Medulla oblongata (tissue), 1 donor: ENCODE results near the gene ELAPOR1.

Source experiments
- DNase-seq: peaks from one replicate; pipeline ENCODE4 v3.0.0-alpha.2; 2015; ENCODE audit errors: extremely low spot score

Gene ELAPOR1

GRCh38 chr1:109096120-109096519 lies 17.8 kb upstream of the ELAPOR1 start:
- DNase-seq, result no peak

GRCh38 chr1:109099938-109100773 lies 13.8 kb upstream of the ELAPOR1 start:
- peak; percentile 98 for DNase-seq

DNA sequence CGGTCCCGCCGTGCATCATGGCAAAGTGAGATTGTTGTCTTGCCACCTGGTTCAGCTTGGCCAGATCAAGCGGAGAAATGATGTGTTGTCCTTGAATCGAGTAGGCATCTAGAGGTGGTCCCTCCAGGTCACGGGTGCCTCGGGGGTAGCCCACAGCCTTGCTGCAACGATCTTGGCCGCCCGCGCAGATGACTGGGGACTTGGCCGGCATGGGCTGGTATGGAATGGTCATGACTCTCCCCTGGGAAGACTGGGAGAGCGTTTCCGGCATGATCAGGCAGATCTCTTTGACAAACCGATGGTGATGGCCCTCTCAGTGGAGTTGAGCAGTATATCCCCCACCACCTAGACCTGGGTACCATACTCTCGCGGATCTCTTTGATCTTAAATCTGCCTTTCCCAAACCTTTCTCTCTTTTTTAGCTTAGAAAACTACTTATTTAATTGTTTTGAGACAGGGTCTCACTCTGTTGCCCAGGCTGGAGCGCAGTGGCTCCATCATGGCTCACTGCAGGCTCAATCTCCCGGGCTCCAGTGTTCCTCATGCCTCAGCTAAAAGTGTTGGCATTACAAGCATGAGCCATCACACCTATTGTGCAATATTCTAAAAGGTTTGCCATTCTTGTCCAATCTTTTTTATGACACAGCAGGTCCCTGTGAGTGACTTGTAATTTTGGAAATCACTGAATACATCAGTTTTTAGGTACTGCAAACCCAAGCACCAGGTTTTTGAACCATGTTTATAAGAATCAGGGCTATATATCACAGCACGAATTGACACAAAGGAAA lies 9.4 kb upstream of the ELAPOR1 start:
- no peak for DNase-seq

GRCh38 chr1:109105881-109106280 lies 8.0 kb upstream of the ELAPOR1 start:
- DNase-seq, result no peak

DNA sequence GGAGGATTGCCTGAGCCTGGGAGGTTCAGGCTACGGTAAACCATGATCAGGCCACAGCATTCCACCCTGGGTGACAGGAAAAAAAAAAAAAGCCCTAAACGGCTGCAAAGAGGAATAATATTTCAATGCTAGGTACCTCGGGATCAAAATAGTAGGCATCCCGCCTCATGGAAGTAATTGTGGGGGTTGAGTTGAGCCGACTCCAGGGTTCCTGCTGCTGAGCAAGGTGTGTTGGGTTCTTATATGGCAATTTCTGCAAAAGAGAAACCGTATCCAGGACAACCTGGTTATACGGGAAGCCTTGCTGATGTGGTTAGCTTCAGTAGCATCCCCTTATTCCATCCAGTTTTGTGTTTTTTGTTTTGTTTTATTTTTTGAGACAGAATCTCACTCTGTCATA lies 6.1 kb upstream of the ELAPOR1 start:
- DNase-seq, result no peak

DNA sequence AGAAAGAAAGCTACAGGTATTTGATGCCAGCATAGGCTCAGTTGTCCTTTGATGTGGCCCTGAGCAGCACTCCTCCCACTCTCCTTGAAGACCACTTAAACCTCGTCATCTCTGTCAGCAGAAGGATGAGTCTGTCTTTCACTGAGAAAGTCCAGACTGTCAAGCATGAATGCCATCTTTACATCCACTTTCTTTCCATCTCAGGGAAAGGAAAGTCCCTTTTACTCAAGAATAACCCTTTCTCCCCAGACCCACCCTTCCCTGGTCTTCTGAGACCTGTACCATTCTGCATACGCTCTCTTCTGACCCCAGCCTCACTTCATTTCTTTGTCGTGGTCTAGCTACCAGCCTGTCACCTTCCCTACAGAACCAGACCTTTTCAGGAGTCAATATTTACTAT lies 4.0 kb upstream of the ELAPOR1 start:
- no peak for DNase-seq

GRCh38 chr1:109111386-109112055 lies 2.4 kb upstream of the ELAPOR1 start:
- no peak for DNase-seq

- DNase-seq, result peak; percentile 72
These were observed 1.8 kb upstream of the ELAPOR1 start for GRCh38 chr1:109112056-109112651.

DNA sequence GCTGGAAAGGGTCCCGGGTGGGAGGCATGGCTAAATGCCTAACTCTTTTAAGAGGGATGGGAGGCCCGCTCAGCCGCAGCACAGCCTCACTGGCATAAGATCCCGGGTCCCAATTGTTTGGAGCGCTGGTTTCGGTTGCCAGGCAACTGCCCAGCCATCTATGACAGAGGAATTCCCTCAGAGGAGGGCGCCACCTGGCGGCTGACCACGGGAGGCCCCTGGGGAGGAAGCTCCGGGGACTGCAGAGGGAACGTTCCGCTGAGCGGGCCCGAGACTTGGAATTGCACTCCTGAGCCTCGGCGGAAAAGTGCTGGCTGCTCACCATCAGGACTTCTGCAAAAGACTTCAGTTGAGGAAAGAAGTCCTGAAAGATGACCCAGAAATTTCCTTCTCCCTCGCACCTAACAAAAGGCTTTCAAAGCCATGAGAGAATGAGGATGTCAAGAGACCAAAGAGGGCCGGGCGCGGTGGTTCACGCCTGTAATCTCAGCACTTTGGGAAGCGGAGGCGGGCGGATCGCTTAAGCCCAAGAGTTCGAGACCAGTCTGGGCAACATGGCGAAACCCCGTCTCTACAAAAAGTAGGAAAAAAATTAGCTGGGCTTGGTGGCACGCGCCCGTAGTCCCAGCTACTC lies 1.1 kb upstream of the ELAPOR1 start:
- DNase-seq, result peak; percentile 95

GRCh38 chr1:109114342-109114674 lies 393 bp downstream of the ELAPOR1 start:
- DNase-seq, result no peak

GRCh38 chr1:109115685-109116084 lies 1.8 kb downstream of the ELAPOR1 start:
- DNase-seq, result no peak

GRCh38 chr1:109116286-109116685 lies 2.4 kb downstream of the ELAPOR1 start:
- DNase-seq, result no peak

DNA sequence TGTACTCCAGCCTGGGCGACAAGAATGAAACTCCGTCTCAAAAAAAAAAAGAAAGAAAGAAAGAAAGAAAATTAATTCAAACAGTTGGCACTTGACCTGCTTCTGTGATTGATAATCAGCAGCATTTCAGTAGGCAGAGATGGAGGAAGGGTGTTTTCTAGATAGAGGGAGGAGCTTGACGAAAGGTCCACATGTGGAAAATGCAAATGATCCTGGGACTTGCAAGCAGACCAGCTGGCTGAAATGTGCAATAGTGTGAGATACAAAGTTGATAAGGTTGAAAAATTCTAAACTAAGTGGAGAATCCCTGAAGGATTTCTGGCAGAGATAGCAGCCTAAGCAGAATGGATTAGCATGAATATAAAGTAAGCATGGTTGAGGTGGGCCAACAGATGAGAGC lies 4.2 kb downstream of the ELAPOR1 start:
- no peak for DNase-seq

- DNase-seq, result no peak
These were observed 6.4 kb downstream of the ELAPOR1 start for GRCh38 chr1:109120356-109120755.

DNA sequence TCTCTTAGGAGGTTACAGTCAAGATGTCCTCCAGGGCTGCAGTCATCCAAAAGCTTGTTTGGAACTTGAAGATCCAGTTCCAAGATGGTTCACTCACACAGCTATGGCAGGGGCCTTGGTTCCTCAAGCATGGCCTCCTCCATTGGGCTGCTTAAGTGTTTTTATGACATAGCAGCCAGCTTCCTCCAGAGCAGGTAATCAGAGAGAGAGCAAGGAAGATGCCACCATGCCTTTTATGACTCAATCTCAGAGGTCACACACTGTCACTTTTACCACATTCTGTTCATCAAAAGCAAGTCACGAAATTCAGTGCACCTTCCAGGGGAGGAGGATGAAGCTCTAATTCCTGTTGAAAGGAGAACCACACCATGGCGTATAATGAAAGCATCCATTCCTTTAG lies 17.1 kb downstream of the ELAPOR1 start:
- DNase-seq, result no peak

DNA sequence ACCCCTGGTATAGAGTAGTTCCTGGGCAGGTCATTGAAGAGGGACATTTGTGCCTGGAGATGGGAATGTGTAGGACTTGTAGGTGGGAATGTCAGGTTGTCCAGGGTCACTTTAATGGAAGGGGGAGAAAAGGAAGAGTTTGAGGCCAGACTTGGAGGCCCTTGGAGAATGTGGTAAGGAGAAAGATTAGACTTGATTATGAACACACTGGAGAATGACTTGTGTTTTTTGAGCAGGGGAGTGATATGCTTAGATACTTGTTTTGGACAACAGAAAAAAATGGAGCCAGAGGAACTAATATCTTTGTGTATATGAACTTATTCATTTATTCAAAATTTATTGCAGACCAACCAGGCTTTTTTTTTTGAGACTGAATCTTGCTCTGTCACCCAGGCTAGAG lies 17.9 kb downstream of the ELAPOR1 start:
- no peak for DNase-seq

- no peak for DNase-seq
These were observed 19.2 kb downstream of the ELAPOR1 start for GRCh38 chr1:109133002-109133706.

DNA sequence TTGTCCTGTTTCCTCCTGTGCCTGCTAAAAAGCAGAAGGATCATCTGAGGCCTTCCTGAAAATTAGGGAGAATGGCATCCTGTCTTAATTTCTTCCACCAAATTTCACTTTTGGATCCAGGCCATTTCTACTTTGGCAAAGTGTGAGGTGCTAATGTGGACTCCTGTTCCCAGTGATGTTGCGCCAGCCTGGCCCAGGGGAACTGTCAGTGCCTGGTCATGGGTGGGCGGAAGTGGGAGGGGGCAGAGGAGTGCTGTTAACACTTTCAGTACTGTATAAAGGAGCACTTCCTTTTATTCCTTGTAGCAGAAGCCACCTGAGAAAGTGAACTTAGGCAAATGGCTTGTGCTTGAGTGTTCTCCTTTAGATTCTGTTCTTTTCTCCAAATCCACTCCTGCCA lies 19.9 kb downstream of the ELAPOR1 start:
- peak; percentile 82 for DNase-seq

GRCh38 chr1:109134423-109134822 lies 20.5 kb downstream of the ELAPOR1 start:
- no peak for DNase-seq

DNA sequence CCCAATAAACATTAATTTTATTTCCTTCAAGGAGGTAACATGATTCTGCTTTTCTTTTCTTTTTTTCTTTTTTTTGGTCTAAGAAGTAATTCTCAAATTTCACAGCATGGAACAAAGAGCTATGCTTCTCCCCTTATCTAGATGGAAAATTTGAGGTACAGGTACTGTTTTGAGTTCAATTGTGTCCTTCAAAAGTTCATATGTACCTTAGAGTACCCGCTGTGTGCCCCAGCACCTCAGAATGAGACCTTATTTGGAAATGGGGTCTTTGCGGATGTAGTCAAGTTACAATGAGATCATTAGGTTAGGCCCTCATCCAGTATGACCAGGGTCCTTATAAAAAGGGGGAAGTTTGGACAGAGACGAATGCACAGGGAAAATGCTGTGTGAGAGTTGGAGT lies 22.0 kb downstream of the ELAPOR1 start:
- DNase-seq, result no peak

DNA sequence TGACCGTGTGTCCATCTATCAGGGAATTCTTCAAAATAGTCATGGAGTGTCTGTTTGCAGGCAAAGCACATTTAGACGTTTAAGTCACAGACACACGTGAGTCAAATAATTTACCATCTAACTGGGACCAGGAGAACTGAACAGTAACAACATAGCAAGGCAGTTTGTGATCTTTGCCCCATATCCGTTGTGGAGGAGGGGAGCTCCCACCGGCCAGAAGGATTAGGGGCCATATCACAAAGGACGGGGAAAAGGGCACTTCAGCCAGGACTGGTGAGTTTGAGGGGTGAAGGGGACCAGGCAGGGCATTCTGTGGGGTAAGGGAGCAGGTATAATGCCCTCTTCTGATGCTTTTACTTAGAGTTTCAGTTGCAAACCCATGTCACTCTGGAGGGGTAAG lies 22.9 kb downstream of the ELAPOR1 start:
- DNase-seq, result no peak
